B cell (primary cell): ENCODE results near the gene SFMBT1.

Experiments
- EZH2 ChIP-seq: IDR thresholded peaks from 2 replicates; pipeline ENCODE4 v1.6.1; 2012; ENCODE audit warnings: borderline replicate concordance, low read depth, mild to moderate bottlenecking, moderate library complexity, low read length; ENCODE audit not compliant: insufficient read depth, poor library complexity, severe bottlenecking
- TF ChIP-seq, protein P1 (sequence below): fragments of 200-600 bp; IDR thresholded peaks from one replicate; pipeline ENCODE4 v1.8.0; 2022; ENCODE audit warnings: antibody characterized with exemption, mild to moderate bottlenecking

DNA sequence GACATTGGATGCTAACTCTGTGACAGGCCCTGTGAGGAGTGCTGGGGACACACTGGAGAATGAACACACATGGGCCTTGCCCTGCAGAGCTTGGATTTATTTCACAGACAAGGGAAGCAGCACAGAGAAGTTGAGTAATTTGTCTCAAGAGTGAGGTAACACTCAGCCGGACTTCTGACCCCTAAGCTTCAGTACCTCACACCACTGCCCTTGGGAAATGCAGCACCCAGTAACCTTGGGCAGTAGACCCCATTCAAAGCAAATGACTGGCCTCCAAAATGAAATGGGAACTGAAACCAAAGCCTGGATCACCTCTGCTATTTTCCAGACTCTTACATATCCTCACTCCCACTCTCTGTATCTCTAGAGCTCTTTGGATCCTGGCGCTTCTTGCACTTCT is 47.1 kb upstream of the SFMBT1 start:
- TF ChIP-seq EZH2, result no peak
- TF ChIP-seq, protein P1, sequence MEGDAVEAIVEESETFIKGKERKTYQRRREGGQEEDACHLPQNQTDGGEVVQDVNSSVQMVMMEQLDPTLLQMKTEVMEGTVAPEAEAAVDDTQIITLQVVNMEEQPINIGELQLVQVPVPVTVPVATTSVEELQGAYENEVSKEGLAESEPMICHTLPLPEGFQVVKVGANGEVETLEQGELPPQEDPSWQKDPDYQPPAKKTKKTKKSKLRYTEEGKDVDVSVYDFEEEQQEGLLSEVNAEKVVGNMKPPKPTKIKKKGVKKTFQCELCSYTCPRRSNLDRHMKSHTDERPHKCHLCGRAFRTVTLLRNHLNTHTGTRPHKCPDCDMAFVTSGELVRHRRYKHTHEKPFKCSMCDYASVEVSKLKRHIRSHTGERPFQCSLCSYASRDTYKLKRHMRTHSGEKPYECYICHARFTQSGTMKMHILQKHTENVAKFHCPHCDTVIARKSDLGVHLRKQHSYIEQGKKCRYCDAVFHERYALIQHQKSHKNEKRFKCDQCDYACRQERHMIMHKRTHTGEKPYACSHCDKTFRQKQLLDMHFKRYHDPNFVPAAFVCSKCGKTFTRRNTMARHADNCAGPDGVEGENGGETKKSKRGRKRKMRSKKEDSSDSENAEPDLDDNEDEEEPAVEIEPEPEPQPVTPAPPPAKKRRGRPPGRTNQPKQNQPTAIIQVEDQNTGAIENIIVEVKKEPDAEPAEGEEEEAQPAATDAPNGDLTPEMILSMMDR, result no peak
